Liver (tissue), 9 donors: ENCODE results near the gene RBM20. TPM values are rescaled to one million over a fixed set of nuclear protein-coding genes. Genes with fewer than 3 reads are reported as not detected.

ENCODE experiments used
- DNase-seq: peaks from one replicate; pipeline ENCODE4 v3.0.0-alpha.2; 2017; ENCODE audit warnings: low spot score
- H3K27ac ChIP-seq, 2 donors: one replicate each; pipeline ENCODE4 v1.7.0; 2013; ENCODE audit warnings: inconsistent platforms in 2 of 2, low read length in 2 of 2, control low read depth in 1 of 2, low read depth in 1 of 2, mild to moderate bottlenecking in 1 of 2
- H3K27me3 ChIP-seq, 4 donors: one replicate each; pipeline versions ENCODE4 v1.6.1 to v1.7.0; 2013; ENCODE audit warnings: low read length in 3 of 4, inconsistent platforms in 1 of 4, mild to moderate bottlenecking in 1 of 4, moderate library complexity in 1 of 4; ENCODE audit not compliant: control insufficient read depth in 4 of 4, insufficient read depth in 4 of 4
- H3K36me3 ChIP-seq, 4 donors: one replicate each; pipeline versions ENCODE4 v1.6.1 to v1.7.0; 2013; ENCODE audit warnings: low read length in 3 of 4, mild to moderate bottlenecking in 3 of 4, low read depth in 1 of 4, moderate library complexity in 1 of 4; ENCODE audit not compliant: control insufficient read depth in 4 of 4, insufficient read depth in 3 of 4
- H3K4me1 ChIP-seq, 4 donors: one replicate each; pipeline versions ENCODE4 v1.6.1 to v1.7.0; 2013; ENCODE audit warnings: low read length in 3 of 4, mild to moderate bottlenecking in 3 of 4, moderate library complexity in 1 of 4; ENCODE audit not compliant: control insufficient read depth in 4 of 4, insufficient read depth in 4 of 4
- H3K4me3 ChIP-seq, 3 donors: one replicate each; pipeline versions ENCODE4 v1.6.1 to v1.7.0; 2013; ENCODE audit warnings: low read length in 3 of 3, control low read depth in 1 of 3, low read depth in 1 of 3, mild to moderate bottlenecking in 1 of 3
- H3K9ac ChIP-seq, 2 donors: one replicate each; pipeline ENCODE4 v1.7.0; 2013; ENCODE audit warnings: low read length in 2 of 2, mild to moderate bottlenecking in 2 of 2, moderate library complexity in 2 of 2, control low read depth in 1 of 2, low read depth in 1 of 2
- H3K9me3 ChIP-seq, 4 donors: one replicate each; pipeline versions ENCODE4 v1.6.1 to v1.7.0; 2013; ENCODE audit warnings: low read length in 3 of 4; ENCODE audit not compliant: control insufficient read depth in 4 of 4
- JUND ChIP-seq, 2 donors: IDR thresholded peaks; 2 replicates each; pipeline ENCODE4 v1.6.1; 2016; ENCODE audit warnings: antibody characterized with exemption in 2 of 2
- SP1 ChIP-seq: IDR thresholded peaks from 2 replicates; pipeline ENCODE4 v1.6.1; 2018; ENCODE audit warnings: antibody characterized with exemption, mild to moderate bottlenecking
- WGBS: extraction: QIAGEN DNeasy Blood & Tissue Kit; methylation state at CpG from one replicate; pipeline ENCODE4 v1.1.7; 2013; 5-methylcytosine and 5-hydroxymethylcytosine counted together
- polyA plus RNA-seq, 2 donors: library from polyadenylated mRNA; stranded (reverse) in 1 of 2; unstranded in 1 of 2; fragments of 200-250 nt in 1 of 2; fragments of >200 nt in 1 of 2; fragmentation: Nextera tagmentation in 1 of 2; extraction: Ambion mirVana in 1 of 2; gene quantifications; one replicate each; pipeline versions ENCODE4 v1.2.1 to v1.2.3, GENCODE V29; 2013 to 2015
- total RNA-seq, 2 donors: library from RNA; depleted of rRNA; stranded (reverse); fragments of >200 nt; gene quantifications; one replicate each; pipeline ENCODE4 v1.2.3, GENCODE V29; 2014
- TF ChIP-seq, protein P1 (sequence below): fragments of 150-350 bp; IDR thresholded peaks from 2 replicates; pipeline ENCODE4 v1.5.1; 2017; ENCODE audit warnings: improper control_type of control experiment, low read depth, low read length; ENCODE audit not compliant: missing input control
- TF ChIP-seq, protein P2 (sequence below): IDR thresholded peaks from 2 replicates; pipeline ENCODE4 v1.6.1; 2016; ENCODE audit warnings: antibody characterized with exemption
- TF ChIP-seq, protein P3 (sequence below): IDR thresholded peaks from 2 replicates; pipeline ENCODE4 v1.6.1; 2016; ENCODE audit warnings: antibody characterized with exemption, mild to moderate bottlenecking
- TF ChIP-seq, protein P4 (sequence below): IDR thresholded peaks from 2 replicates; pipeline ENCODE4 v1.6.1; 2016; ENCODE audit warnings: antibody characterized with exemption
- TF ChIP-seq, protein P5 (sequence below): IDR thresholded peaks from 2 replicates; pipeline ENCODE4 v1.6.1; 2016; ENCODE audit warnings: antibody characterized with exemption
- donor health status: healthy.
- donor health status: healthy.
- donor health status: healthy.
- donor health status: healthy.
- donor health status: healthy.

Gene RBM20
- total and polyA plus RNA-seq, 4 donors: 0.03 to 0.08 (median 0.05) TPM; not detected in 1

DNA sequence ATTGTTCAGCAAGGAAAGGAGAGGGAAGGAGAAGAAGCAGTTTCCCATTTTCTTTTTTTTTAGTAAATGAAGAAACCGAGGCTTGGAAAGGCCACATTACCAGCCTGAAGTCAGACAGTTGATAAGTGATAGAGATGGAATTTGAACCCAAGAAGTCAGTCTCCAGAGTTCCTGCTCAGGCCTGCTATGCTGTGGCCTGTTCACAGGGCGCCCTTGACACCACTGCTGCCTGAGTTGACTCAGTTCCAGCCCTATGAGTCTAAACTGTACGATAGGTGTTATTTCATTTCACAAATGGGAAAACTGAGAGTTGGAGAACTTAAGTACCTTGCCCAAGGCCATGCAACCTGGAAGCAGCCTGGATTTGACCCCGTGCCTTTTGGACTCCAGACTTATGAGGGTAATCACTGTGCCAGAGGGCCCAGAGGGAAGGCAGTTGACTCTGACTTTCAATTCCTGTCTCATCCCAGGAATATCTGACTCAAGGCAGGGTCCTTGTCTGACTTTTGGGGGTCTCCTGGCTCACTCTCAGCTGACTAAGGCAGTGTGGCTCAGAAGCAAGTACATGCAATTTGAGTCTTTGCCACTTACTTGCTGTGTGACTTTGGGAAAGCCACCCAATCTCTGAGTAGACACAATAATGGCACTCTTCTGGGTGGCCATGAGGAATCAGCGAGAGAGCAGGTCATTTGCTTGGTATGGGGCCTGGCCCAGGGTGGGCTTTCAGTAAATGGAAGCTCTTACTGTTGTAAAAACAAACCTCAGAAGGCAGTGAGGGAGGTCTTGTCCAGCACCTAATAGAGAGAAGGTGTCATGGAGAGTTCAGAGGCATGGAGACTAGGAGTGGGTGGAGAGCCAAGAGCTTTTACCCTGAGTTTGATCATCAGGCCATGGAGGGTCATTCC lies 17.9 kb upstream of the RBM20 start:
- H3K36me3 ChIP-seq: no peaks in the 10 kb centered on the region
- no peak overlapping the region for H3K27ac ChIP-seq
- WGBS: 93% methylated on average over 5 of the region's 5 CpGs
- H3K4me3 ChIP-seq: no peak overlapping the region
- no peaks in the 10 kb centered on the region for H3K9me3 ChIP-seq
- no peak for DNase-seq
- TF ChIP-seq JUND (IDR thresholded peaks at IDR 0.05) (no peak), SP1 (no peak)
- TF ChIP-seq, protein P1, sequence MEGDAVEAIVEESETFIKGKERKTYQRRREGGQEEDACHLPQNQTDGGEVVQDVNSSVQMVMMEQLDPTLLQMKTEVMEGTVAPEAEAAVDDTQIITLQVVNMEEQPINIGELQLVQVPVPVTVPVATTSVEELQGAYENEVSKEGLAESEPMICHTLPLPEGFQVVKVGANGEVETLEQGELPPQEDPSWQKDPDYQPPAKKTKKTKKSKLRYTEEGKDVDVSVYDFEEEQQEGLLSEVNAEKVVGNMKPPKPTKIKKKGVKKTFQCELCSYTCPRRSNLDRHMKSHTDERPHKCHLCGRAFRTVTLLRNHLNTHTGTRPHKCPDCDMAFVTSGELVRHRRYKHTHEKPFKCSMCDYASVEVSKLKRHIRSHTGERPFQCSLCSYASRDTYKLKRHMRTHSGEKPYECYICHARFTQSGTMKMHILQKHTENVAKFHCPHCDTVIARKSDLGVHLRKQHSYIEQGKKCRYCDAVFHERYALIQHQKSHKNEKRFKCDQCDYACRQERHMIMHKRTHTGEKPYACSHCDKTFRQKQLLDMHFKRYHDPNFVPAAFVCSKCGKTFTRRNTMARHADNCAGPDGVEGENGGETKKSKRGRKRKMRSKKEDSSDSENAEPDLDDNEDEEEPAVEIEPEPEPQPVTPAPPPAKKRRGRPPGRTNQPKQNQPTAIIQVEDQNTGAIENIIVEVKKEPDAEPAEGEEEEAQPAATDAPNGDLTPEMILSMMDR: no peak
- TF ChIP-seq, protein P2, sequence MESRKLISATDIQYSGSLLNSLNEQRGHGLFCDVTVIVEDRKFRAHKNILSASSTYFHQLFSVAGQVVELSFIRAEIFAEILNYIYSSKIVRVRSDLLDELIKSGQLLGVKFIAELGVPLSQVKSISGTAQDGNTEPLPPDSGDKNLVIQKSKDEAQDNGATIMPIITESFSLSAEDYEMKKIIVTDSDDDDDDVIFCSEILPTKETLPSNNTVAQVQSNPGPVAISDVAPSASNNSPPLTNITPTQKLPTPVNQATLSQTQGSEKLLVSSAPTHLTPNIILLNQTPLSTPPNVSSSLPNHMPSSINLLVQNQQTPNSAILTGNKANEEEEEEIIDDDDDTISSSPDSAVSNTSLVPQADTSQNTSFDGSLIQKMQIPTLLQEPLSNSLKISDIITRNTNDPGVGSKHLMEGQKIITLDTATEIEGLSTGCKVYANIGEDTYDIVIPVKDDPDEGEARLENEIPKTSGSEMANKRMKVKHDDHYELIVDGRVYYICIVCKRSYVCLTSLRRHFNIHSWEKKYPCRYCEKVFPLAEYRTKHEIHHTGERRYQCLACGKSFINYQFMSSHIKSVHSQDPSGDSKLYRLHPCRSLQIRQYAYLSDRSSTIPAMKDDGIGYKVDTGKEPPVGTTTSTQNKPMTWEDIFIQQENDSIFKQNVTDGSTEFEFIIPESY: no peak
- TF ChIP-seq, protein P3, sequence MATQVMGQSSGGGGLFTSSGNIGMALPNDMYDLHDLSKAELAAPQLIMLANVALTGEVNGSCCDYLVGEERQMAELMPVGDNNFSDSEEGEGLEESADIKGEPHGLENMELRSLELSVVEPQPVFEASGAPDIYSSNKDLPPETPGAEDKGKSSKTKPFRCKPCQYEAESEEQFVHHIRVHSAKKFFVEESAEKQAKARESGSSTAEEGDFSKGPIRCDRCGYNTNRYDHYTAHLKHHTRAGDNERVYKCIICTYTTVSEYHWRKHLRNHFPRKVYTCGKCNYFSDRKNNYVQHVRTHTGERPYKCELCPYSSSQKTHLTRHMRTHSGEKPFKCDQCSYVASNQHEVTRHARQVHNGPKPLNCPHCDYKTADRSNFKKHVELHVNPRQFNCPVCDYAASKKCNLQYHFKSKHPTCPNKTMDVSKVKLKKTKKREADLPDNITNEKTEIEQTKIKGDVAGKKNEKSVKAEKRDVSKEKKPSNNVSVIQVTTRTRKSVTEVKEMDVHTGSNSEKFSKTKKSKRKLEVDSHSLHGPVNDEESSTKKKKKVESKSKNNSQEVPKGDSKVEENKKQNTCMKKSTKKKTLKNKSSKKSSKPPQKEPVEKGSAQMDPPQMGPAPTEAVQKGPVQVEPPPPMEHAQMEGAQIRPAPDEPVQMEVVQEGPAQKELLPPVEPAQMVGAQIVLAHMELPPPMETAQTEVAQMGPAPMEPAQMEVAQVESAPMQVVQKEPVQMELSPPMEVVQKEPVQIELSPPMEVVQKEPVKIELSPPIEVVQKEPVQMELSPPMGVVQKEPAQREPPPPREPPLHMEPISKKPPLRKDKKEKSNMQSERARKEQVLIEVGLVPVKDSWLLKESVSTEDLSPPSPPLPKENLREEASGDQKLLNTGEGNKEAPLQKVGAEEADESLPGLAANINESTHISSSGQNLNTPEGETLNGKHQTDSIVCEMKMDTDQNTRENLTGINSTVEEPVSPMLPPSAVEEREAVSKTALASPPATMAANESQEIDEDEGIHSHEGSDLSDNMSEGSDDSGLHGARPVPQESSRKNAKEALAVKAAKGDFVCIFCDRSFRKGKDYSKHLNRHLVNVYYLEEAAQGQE: no peak
- TF ChIP-seq, protein P4, sequence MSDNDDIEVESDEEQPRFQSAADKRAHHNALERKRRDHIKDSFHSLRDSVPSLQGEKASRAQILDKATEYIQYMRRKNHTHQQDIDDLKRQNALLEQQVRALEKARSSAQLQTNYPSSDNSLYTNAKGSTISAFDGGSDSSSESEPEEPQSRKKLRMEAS: no peak
- TF ChIP-seq, protein P5, sequence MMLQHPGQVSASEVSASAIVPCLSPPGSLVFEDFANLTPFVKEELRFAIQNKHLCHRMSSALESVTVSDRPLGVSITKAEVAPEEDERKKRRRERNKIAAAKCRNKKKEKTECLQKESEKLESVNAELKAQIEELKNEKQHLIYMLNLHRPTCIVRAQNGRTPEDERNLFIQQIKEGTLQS: no peak
- no peak overlapping the region for H3K9ac ChIP-seq
- H3K4me1 ChIP-seq: no peaks in the 10 kb centered on the region
- H3K27me3 ChIP-seq: no peaks in the 10 kb centered on the region

DNA sequence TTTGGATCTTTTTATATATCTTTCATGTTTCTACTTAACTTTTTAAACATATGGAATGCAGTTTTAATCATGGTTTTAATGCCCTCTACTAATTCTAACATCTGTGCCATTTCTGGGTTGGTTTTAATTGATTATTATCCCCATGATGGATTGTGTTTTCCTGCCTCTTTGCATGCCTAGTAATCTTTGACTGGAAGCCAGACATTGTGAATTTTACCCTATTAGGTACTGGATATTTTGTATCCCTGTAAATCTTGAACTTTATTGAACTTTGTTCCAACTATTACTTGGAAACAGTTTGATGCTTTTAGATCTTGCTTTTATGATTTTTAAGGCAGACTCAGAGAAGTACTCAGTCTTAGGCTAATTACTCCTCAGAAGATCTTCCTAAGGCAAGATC lies 16.0 kb upstream of the RBM20 start:
- H3K9ac ChIP-seq: no peak overlapping the region
- H3K4me3 ChIP-seq: no peak overlapping the region
- no peak overlapping the region for H3K27ac ChIP-seq
- no peaks in the 10 kb centered on the region for H3K36me3 ChIP-seq
- H3K27me3 ChIP-seq: no peaks in the 10 kb centered on the region
- TF ChIP-seq, protein P2: no peak
- no peaks in the 10 kb centered on the region for H3K4me1 ChIP-seq
- no peak for DNase-seq
- H3K9me3 ChIP-seq: no peaks in the 10 kb centered on the region
